Uterus (tissue), 2 donors: ENCODE data around the gene MYCBPAP.

Experiments used
- CTCF ChIP-seq, 4 experiments: fragments of 200-600 bp in 2 of 4; fragments of 450-650 bp in 2 of 4; sonication (generic) in 2 of 4; IDR thresholded peaks; one replicate each; pipeline ENCODE4 v1.5.1; 2016 to 2019; ENCODE audit warnings: antibody characterized with exemption in 4 of 4, mild to moderate bottlenecking in 2 of 4, moderate library complexity in 1 of 4
- POLR2A ChIP-seq, 2 donors: fragments of 450-650 bp; IDR thresholded peaks; one replicate each; pipeline ENCODE4 v1.6.1; 2016; ENCODE audit warnings: antibody characterized with exemption in 2 of 2, mild to moderate bottlenecking in 1 of 2, moderate library complexity in 1 of 2

- TF ChIP-seq CTCF (IDR thresholded peaks at IDR 0.05) (no peak), POLR2A (IDR thresholded peaks at IDR 0.05) (no peak)
Observed at GRCh38 chr17:50523208-50523607, 15.0 kb downstream of the MYCBPAP start.
